HG02623 (cell line): ENCODE measurements around the gene BICRA.
"Not testable (repeated sequence)": the region's sequence is repeated elsewhere in the genome, so short reads cannot be mapped to it uniquely, and the experiment has no call there.

Experiments
- ATAC-seq: cut with Tn5 transposase; IDR thresholded peaks from one replicate; pipeline ENCODE4 v1.9.1; 2021; ENCODE audit warnings: moderate library complexity; ENCODE audit not compliant: unreplicated experiment

The BICRA gene

DNA sequence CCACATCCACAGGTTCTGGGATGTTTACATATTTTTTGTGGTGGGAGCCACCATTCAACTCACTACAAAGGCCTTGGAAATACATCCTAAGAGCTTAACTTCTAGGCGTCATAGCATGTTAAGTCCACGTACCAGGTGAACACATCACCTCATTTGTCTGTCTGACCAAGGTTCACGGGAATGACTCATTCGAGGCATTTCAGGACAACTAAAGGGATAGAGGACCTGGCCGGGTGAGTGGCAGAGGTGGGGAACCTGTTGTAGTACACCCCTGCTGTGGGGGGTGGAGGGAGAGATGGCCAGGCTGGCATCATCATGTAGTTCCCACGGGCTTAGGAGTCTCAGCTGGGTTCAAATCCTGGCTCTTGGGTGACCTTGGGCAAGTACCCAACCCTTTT lies 51.5 kb downstream of the BICRA start:
- ATAC-seq: no peak

DNA sequence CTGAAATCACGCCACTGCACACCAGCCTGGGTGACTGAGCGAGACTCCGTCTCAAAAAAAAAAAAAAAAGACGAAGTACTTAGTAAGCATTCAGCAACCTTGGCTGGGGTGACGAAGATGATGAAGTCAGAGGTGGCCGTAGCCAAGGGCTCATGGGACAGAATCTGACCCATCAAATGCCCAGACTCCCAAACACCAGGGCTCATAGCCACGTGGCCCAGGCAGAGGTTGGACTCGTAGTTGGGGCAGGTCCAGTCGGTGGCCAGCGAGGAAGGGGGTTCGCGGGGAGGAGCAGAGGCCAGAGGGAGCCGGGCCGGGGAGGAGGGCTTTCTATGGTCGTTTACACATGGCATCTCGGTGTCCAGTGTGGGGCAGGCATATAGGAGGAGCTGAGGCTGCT lies 52.2 kb downstream of the BICRA start:
- ATAC-seq: no peak

DNA sequence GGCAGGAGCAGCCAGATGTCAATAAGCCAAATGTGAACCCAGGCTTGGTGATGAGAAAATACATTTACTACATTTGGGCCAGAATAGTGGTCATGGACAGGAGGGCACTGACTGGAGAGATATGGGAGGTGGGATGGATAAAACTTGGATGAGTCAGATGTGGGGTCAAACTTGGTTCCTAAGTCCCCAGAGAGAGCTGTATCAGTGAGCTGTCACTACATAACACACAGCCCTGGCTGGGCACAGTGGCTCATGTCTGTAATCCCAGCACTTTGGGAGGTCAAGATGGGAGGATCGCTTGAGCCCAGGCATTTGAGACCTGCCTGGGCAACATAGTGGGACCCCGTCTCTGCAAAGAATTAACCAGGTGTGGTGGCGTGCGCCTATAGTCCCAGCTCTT lies 52.7 kb downstream of the BICRA start:
- no peak for ATAC-seq

DNA sequence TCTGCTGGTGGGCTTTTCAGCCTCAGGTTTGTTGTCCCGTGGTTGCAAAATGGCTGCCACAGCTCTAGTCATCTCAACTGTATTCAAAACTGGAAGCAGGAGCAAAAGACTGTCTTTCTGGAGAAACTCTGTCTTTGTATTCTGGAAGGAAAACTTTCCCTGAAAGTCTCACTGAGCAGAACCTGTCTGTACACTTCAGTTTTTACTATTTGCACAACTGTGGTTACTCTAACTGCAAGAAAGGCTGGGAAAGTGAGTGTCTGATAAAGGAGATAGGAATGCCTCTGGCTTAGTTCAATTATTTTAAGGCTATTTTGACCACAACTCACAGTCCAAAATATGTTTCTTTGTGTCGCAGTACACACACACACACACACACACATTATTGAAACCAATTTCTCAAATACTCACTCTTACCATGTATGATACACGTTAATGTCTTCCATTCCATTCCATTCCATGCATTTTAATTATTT lies 54.5 kb downstream of the BICRA start:
- no peak for ATAC-seq

DNA sequence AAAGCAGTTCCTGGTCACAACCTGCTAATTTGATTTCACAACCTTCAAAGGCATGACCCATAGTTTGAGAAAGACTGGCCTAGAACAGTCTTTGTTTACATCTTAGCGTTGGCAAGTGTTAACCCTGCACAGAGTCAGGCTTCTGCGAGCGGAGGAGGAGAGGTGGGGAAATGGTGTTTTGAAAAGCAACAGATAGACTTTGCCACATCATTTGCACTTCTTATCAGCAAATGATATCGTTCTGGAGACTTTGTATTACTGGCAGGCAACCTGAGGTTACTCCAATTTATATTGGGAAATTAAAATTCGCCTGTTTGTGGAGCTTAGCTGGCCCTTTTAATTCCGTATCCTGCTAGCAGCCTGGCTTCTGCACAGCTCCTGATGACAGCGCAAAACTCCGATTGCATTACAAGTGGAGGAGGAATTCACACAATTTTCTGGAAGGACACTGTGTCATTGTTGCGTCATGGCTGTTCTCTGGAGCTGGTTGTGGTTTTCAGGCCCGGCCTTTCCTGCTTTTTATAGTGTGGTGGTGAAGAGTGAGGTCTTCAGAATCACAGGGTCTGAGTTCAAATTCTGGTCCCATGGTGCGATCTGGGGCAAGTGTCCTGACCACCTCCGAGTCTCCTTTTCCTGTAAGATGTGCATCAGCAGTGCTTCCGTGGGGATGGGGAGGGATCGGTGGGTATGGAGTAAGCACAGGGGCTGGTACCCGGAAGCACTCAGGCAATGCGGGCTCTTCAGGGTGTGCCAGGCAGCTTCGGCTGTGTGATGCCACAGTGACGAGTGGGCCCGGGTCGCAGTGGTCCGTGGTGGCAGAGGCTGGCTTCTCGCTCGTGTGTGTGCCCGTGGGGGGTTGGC lies 55.2 kb downstream of the BICRA start:
- no peak for ATAC-seq

DNA sequence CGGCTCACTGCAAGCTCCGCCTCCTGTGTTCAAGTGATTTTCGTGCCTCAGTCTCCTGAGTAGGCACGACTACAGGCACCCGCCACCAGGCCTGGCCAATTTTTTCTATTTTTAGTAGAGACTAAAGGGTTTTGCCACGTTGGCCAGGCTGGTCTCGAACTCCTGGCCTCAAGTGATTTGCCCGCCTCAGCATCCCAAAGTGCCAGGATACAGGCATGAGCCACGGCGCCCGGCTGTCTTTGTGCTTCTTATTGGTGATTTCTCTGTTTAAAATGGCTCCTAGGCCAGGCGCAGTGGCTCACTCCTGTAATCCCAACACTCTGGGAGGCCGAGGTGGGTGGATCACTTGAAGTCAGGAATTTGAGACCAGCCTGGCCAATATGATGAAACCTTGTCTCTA lies 59.6 kb downstream of the BICRA start:
- ATAC-seq: not testable (repeated sequence)

DNA sequence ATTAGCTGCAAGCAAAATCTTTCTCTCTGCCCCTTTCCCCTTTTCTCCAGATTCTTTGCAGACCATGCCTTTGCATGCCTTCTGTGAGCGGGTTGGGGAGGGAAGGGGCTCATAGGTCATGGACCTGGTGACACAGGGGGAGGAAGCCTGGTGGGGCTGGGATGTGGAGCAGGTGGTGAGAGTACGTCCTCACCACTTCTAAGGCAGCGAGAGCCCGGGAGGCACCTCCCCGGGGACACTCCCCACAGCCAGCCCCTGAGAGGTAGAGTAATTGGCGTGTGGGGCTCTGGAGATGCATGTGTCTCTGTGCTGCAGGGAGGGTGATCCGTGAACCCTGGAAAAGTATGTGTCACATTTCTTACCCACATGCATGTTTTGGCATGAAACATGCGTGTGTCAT lies 61.8 kb downstream of the BICRA start:
- ATAC-seq: no peak

DNA sequence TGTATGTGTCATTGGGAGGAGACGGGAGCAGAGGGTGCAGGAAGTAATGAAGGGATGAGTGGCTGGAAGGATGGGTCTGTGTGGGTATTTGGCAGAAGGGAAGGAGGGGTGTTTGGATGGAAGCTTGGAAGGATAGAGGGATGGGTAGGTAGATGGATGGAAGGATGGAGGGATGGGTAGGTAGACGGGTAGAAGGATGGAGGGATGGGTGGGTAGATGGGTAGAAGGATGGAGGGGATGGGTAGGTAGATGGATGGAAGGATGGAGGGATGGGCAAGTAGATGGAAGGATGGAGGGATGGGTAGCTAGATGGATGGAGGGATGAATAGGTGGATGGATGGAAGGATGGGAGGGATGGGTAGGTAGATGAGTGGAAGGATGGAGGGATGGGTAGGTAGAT lies 62.6 kb downstream of the BICRA start:
- no peak for ATAC-seq

DNA sequence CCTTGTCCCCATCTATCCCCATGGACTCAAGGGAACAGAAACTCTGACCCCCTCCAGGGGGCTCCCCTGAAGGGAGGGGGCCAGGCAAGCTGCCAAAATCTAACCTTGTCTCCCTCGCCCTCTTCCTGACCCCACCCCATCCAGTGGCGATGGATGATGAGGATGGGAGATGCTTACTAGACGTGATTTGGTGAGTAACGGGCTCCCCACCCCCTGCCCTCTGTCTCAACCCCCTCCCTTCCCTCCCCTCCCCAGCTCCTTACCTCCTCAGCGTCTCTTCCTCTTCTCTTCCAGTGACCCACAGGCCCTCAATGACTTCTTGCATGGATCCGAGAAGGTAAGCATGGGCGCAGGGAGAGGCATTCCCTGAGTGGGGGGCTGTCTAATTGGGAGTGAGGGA lies 64.5 kb downstream of the BICRA start:
- no peak for ATAC-seq

DNA sequence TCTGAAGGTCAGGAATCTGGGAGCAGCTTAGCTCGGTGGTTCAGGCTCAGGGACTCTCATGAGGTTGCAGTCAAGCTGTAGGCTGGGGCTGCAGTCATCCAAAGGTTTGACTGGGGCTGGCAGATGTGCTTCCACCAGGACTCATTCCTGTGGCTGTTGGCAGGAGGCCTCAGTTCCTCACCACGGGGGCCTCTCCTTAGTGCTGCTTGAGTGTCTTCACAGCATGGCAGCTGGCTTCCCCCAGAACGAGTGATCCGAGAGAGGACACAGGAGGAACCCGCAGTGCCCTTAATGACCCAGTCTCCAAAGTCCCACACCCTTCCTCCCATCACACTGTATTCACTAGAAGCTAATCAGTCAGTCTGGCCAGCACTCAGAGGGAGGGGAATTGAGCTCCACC lies 65.6 kb downstream of the BICRA start:
- ATAC-seq: no peak

DNA sequence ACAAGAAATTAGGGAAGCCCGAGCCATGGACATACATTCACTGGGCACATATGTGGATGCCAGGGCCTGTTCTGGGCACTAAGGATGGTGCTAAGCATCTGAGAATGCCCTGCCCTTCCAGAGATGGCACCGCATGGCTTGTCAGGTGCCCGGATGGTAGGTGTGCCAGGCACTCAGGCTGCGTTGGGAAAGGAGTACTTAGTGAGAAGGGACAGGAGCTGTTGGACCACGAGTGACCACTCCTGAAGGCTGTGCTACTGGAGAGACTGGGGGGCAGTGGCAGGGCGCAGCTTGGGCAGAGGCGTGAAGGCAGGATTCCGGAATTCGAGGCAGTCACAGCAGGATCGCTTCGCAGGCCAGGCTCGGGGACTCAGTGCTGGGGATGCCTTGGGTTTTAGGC lies 66.3 kb downstream of the BICRA start:
- ATAC-seq: no peak

DNA sequence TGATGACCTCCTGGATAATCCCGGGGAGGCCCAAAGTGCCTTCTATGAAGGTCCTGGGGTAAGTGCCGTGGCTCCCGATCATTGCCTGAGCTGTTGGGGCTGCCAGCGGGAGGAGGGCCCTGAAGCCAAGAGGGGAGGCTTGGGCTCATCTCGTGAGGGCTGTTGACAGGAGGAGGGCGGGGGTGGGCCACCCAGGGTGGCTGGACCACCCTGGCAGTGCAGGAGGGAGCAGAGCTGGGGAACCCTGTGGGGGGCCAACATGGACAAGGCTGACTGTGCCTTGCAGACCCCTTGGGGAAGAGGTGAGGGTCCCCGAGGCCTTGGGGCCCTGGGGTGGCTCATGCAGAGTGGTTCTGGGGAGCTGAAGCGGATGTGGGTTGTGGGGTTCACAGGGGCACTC lies 66.9 kb downstream of the BICRA start:
- ATAC-seq: no peak

DNA sequence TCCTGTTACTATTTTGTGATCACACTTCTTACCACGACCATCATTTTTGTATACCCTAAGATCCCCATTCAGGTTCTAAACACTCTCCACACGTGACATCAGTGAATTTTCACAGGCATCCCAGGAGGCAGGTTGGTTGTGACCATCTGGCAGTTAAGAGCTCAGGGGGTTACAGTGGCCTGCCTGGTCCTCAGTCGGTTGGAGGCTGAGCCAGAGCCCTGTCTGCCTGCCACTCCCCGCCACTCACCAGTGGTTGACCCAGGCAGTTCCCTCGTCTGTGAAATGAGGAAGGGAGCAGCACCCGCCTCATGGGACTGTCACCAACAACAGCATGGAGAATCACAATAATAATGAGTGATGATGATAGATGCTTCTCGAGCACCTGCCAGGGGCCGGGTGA lies 67.9 kb downstream of the BICRA start:
- no peak for ATAC-seq

DNA sequence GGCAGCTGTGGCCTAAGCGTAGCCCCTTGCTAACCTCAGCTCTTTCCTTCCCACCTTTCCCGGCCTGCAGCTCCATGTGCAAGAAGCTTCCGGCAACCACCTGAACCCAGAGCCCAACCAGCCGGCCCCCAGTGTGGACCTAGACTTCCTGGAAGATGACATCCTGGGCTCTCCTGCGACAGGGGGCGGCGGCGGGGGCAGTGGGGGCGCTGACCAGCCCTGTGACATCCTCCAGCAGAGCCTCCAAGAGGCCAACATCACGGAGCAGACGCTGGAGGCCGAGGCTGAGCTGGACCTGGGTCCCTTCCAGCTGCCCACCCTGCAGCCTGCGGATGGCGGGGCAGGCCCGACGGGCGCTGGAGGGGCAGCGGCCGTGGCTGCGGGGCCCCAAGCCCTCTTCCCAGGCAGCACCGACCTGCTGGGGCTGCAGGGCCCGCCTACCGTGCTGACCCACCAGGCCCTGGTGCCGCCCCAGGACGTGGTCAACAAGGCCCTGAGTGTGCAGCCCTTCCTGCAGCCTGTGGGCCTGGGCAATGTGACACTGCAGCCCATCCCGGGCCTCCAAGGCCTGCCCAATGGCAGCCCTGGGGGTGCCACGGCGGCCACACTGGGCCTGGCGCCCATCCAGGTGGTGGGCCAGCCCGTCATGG lies 70.4 kb downstream of the BICRA start:
- ATAC-seq: no peak

DNA sequence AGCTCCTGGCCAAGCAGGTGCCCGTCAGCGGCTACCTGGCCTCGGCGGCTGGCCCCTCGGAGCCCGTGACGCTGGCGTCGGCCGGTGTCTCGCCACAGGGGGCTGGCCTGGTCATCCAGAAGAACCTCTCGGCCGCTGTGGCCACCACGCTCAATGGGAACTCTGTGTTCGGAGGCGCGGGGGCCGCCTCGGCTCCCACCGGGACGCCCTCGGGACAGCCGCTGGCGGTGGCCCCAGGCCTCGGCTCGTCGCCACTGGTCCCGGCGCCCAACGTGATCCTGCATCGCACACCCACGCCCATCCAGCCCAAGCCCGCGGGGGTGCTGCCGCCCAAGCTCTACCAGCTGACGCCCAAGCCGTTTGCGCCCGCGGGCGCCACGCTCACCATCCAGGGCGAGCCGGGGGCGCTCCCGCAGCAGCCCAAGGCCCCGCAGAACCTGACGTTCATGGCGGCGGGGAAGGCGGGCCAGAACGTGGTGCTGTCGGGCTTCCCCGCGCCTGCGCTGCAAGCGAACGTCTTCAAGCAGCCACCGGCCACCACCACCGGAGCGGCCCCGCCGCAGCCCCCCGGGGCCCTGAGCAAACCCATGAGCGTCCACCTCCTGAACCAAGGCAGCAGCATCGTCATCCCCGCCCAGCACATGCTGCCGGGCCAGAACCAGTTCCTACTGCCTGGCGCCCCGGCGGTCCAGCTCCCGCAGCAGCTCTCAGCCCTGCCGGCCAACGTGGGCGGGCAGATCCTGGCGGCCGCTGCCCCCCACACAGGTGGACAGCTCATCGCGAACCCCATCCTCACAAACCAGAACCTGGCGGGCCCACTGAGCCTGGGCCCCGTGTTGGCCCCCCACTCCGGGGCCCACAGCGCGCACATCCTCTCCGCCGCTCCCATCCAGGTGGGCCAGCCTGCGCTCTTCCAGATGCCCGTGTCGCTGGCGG lies 71.3 kb downstream of the BICRA start:
- no peak for ATAC-seq

DNA sequence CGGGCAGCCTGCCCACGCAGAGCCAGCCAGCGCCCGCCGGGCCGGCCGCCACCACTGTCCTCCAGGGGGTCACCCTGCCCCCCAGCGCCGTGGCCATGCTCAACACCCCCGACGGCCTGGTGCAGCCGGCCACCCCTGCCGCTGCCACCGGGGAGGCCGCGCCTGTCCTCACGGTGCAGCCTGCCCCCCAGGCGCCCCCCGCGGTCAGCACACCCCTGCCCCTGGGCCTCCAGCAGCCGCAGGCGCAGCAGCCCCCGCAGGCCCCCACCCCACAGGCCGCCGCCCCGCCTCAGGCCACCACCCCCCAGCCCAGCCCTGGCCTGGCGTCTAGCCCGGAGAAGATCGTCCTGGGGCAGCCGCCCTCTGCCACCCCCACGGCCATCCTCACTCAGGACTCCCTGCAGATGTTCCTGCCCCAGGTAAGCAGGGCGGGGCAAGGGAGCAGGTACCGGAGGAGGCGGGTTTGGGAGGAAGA lies 72.0 kb downstream of the BICRA start:
- ATAC-seq: no peak

DNA sequence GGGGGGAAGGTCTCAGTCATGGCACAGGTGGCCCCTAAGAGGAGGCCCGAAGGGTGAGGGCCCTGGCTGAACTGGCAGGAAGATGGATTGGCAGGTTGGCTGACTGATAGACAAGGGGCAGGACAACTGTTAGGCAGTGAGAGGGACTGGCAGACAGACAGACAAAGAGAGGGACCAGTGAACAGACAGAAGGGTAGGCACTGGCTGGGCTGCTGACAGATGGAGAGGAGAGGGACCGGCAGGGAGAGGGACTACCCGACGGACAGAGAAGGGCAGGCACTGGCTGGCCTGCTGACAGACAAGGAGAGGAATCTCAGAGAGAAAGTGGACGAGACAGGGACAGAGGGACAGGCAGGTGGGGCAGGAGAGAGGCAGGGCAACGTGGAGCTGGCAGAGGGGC lies 72.5 kb downstream of the BICRA start:
- ATAC-seq: no peak

DNA sequence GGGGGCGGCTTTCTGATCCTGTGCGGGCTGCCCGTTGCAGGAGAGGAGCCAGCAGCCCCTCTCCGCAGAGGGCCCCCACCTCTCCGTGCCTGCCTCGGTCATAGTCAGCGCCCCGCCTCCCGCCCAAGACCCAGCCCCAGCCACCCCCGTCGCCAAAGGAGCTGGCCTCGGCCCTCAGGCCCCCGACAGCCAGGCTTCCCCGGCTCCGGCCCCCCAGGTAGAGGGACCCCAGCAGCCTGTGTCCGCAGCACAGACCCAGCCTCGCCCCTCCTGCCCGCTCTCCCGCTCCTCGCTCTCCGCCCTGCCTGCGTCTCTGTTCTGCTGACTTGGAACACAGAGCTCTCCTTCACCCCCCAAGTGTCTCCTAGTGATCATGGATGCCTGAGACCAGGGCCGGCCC lies 73.0 kb downstream of the BICRA start:
- ATAC-seq: no peak

DNA sequence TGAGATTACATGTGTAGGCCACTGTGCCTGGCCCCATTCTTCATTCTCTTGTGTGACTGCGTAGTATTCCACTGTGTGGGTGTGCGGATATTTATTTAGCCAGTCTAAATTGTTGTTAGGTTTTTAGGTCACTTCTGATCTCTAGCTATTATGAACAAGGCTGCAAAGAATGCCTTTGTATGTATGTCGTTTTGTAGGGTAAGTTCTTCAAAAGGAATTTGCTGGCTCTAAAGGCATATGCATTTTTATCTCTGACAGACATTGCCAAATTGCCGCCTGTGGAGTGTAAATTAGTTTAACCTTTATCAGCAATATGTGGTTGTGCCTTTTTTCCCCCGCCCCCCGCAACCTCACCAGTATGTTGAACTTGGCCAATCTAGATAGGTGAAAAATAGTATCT lies 74.0 kb downstream of the BICRA start:
- ATAC-seq: no peak

DNA sequence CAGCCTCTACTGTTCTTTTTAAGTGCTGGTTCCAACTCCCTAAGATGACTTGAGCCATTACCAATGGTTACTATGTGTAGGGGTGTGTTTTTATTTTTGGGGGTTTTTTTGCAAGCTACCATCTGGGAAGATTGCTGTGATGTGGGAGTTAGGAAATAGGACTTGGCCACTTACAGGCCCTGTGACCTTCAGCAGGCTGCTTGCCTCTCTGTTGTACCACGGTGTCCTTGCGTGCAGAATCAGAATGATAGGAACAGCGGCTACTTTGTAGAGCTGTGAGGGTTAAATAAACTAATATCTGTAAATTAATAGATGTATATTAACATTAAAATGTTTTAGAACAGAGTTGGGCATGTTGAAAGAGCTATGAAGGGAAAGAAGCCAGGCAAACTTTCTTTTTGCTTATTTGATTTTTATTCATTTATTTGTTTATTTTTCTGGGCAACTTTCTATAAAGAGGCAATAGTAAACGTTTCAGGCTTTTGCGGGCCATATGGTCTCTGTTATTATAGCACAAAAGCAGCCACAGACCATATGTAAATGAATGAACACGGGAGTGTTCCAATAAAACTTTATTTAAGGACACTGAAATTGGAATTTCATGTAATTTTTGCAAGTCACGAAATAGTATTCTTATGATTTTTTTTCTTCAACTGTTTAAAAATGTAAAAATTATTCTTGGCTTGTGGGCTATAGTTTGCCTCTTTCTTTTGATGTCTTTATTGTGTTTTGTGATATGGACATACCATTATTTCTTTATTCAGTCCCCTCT lies 77.9 kb downstream of the BICRA start:
- ATAC-seq: no peak

DNA sequence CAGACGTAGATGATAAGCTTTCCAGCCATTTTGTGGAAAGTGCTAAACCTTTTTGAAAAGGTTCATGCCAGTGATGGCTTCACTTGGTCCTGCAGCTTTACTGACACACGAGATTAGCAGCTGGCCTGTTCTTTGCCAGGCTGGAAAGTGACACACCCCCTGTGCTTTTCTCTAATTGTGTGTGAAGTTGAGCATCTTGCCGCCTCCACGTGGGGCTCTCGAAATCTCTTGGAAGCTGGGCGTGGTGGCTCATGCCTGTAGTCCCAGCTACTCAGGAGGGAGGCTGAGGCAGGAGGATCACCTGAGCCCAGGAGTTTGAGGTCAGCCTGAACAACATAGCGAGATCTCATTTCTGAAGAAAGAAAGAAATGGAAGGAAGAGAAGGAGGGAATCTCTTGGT lies 79.0 kb downstream of the BICRA start:
- no peak for ATAC-seq
